ENCODE results near the gene ACSS3.

DNA sequence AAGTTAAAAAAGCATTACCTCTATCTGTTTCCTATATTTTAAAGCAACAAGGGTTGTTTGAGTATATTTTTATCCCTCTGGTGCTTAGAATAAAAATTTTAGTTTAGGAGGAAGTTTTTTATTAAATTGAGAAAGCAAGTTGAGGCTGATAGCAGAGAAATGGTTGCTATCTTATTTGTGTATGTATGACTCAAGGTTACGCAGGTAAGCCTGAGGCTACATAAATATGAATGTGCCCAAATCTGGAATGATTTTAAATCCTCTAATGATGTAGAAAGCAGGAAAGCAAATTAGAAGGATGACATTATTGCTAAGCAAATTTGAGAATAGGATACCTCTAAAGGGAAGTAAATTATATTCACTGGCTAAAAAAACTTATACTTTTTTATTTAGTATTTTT, 109.8 kb downstream of the ACSS3 start:
- no peak for TF ChIP-seq POLR2A (IDR thresholded peaks at IDR 0.05; ENCODE audit: low read length)
- no peak for TF ChIP-seq GATA1 (IDR thresholded peaks at IDR 0.05; ENCODE audit: low read depth, low read length)

All from erythroblast (primary cell).